GM10266 (cell line): ENCODE measurements around the gene P2RY8.
"Not testable (repeated sequence)": the region's sequence is repeated elsewhere in the genome, so short reads cannot be mapped to it uniquely, and the experiment has no call there.

Experiments used
- DNase-seq: peaks from one replicate; pipeline ENCODE4 v3.0.0; 2012; ENCODE audit errors: extremely low spot score
- TF ChIP-seq, protein P1 (sequence below): IDR thresholded peaks from 2 replicates; pipeline ENCODE4 v1.5.1; 2012; ENCODE audit warnings: mild to moderate bottlenecking, low read depth; ENCODE audit not compliant: control insufficient read depth, insufficient read depth; ENCODE audit errors: missing control alignments

Gene P2RY8

DNA sequence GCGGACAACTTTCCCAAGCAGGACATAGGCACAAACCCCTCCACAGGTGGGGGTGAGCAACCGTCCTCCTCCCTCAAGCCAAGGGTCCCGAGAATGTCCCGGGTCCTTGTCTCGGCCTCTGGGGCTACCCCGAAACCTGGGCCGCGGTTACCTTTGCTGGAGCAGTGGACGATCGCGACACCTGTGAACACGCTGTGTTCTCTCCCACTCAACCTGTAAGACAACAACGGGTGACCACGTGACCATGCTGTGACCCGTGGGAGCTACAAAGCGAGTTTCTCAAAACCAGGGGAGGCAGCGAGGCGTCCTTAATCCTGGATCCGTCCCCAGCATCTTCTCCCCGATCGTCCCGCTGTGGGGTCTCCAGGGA is 102.1 kb downstream of the P2RY8 start:
- TF ChIP-seq, protein P1, sequence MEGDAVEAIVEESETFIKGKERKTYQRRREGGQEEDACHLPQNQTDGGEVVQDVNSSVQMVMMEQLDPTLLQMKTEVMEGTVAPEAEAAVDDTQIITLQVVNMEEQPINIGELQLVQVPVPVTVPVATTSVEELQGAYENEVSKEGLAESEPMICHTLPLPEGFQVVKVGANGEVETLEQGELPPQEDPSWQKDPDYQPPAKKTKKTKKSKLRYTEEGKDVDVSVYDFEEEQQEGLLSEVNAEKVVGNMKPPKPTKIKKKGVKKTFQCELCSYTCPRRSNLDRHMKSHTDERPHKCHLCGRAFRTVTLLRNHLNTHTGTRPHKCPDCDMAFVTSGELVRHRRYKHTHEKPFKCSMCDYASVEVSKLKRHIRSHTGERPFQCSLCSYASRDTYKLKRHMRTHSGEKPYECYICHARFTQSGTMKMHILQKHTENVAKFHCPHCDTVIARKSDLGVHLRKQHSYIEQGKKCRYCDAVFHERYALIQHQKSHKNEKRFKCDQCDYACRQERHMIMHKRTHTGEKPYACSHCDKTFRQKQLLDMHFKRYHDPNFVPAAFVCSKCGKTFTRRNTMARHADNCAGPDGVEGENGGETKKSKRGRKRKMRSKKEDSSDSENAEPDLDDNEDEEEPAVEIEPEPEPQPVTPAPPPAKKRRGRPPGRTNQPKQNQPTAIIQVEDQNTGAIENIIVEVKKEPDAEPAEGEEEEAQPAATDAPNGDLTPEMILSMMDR = no peak
- no peak for DNase-seq

DNA sequence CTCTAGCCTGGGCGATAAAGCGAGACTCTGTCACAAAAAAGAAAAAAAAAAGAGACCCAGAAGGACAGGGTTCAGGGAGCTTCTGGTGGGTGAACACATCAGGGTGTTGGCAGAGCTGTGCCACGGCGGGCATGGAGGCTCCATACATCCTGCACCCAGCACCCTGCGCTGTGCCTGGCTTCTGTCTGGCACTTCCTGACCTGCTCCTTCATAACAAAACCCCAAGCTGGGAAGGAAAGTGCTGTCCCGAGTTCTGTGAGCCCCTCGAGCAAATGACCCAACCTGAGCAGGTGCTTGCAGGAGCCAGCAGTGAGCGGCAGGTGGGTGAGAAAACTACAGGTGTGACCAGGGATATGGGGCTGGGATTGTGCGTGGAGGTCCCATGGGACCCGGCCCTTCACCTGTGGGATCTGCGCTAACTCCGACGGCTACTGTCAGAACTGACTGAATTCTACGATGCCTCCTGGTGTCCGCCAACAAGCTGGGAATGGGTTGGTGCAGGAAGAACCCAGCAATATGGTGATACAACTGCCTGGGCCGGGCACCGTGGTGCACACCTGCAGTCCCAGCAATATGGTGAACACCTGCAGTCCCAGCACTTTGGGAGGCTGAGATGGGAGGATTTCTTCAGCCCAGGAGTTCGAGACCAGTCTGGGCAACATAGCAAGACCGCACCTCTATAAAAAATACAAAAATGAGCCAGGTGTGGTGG is 103.2 kb downstream of the P2RY8 start:
- no peak for DNase-seq
- TF ChIP-seq, protein P1 = no peak

DNA sequence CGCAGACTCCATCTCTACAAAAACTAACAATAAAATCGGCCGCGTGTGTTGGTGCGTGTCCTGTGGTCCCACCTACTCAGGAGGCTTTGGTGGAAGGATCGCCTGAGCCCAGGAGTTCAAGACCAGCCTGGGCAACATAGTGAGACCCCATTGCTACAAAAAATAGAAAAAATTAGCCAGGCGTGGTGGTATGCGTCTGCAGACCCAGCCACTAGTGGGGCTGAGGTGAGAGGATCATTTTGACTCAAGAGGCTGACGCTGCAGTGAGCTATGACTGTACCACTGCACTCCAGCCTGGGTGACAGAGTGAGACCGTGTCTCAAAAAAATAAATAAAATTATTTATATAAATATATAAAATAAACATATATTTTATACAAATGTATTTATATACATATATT is 106.5 kb downstream of the P2RY8 start:
- no peak for DNase-seq
- TF ChIP-seq, protein P1 = no peak

DNA sequence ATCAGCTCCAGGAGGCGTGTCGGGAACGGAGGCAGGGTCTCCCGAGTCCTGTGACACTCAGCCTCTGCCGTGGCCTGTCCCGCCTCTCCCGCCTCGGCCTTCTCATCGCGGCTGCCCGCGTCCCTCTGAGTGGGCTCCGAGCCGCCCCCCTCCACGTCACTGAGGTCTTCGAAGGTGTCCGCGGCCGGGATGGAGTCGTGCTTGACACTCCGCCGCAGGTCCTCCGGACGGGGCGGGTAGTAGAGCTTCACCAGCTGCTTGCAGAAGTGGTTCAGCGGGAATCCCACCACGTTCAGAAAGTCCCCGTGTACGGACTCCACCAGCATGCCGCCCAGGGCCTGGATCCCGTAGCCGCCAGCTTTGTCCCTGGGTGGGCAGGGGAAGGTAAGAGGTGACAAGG is 109.2 kb downstream of the P2RY8 start:
- DNase-seq = no peak
- TF ChIP-seq, protein P1 = no peak

DNA sequence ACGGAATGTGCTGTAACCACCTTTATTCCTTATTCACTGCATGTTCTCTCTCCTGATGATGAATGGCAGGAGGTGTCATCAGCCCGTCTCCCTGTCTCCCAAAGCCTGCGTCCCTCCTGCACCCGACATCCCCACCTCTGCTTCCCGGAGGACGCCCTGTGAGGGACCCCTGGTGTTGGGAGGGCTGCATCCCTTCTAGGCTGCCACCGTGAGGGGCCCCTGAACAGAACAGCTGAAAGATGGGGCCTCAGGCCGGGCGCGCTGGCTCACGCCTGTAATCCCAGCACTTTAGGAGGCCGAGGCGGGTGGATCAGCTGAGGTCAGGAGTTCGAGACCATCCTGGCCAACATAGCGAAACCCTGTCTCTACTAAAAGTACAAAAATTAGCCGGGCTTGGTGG is 110.7 kb downstream of the P2RY8 start:
- not testable (repeated sequence) for DNase-seq

DNA sequence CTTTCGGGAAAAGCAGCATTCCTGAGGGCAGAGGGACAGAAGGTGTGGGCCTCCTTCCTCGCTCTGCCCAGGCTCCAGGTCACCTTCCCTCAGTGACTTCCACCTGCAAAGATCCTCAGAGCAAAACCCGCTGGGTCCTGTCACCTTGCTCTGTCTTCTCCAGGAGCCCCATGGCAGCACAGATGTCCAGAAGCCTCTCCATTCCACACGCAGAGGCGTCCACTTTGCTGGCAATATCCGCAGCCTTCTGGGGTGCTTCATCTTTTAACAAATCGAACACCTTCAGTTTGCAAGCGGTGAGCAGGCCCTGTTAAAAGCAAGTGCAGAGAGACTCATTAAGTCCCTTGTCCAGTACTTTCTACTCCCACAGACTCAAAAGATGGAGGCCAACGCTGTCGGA is 111.6 kb downstream of the P2RY8 start:
- no peak for DNase-seq
- TF ChIP-seq, protein P1 = no peak

DNA sequence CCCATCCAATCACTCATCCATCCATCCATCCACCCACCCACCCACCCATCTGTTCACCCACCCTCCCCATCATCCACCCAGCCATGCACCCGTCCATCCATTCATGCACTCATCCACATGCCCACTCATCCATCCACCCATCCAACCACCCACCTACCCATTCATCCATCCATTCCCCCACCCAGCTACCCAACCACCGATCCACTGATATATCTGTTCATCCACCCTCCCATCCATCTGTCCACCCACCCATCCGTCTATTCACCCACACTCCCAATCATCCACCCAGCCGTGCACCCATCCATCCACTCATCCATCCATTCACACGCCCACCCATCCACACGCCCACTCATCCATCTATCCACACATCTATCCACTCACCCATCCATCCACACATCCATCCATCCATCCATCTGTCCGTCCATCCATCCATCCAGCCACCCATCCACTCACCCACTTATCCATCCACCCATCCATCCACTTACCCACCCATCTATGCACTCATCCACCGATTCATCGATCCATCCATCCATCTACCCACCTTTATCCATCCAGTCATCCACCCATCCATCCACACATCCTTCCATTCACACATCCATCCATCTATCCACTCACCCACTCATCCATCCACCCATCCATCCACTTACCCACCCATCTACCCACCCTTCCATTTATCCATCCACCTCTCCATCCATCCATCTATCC is 112.7 kb downstream of the P2RY8 start:
- no peak for DNase-seq
- TF ChIP-seq, protein P1 = no peak

DNA sequence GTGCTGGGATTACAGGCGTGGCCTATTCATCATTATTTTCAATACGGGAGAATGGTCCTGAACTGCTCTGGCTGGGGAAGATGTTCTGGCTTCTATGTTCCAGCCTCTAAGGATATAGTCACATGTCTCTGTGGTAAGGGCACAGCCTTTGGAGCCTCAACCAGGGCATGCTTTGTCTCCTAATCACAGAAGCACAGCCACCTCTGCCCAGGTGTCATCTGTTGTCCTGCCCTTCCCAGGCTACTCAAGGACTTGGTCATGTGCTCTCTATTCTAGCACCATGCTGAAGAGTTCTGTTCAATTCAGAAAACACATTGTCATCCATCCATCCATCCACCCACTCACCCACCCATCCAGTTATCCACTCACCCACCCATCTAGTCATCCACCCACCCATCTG is 113.8 kb downstream of the P2RY8 start:
- DNase-seq = no peak
- TF ChIP-seq, protein P1 = no peak
